GM19452 (cell line): ENCODE data around the gene ILDR1.
"Not testable (repeated sequence)": the region's sequence is repeated elsewhere in the genome, so short reads cannot be mapped to it uniquely, and the experiment has no call there.

Experiments
- ATAC-seq: cut with Tn5 transposase; IDR thresholded peaks from one replicate; pipeline ENCODE4 v1.9.1; 2021; ENCODE audit not compliant: unreplicated experiment

Gene ILDR1

GRCh38 chr3:122021811-122022401, at the start of gene ILDR1:
Gene ILDR1 (minus strand): TSS chr3:122022247. CDS start chr3:122022077, 170 bp downstream.
- ATAC-seq = peak; percentile 43

DNA sequence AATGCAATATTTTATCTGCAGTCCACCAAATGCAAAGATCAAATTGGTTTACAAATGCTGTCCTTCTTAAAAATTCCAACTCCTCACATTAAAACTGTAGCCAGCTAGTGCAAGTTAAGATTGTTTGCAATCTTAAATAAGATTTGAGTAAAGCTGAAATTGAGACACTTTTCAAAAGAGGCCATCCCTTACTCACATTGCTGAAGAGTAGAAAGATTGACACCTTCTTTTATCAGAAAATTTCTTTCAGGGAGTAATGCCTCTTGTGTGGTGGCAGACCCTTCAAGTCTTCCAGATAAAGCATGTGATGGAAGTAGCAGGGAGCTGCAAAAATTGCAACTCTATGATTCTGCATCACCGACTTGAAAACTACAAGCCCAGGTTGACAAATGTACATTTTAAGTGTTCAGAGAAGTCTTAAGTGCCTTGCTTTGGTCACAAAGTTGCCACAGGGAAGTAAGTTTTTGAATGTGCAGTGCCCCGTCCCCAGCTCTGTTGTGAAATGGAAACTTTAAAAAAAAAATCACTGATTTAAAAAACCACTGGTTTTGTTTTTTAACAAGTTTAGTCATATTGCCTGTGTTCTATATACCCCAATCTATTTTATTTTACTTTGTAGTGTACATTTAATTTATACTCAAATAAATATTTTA, 45.7 kb upstream of the ILDR1 start:
- ATAC-seq = no peak

DNA sequence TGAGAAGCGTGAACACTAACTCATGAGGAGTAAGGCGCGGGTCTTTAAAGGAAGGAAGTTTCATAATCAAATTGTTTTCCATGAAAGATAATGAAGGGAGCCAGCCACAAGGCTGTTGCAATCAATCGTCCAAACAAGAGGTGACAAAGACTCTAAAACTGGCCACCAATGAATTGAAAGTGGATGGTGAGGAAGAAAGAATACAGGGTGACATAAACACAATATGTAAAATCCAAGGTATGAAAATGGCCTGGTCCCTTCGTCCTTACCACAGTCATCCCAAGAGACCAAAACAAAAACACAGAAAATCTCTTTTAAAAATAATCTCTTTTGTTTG, 45.1 kb upstream of the ILDR1 start:
- peak; percentile 55 for ATAC-seq

DNA sequence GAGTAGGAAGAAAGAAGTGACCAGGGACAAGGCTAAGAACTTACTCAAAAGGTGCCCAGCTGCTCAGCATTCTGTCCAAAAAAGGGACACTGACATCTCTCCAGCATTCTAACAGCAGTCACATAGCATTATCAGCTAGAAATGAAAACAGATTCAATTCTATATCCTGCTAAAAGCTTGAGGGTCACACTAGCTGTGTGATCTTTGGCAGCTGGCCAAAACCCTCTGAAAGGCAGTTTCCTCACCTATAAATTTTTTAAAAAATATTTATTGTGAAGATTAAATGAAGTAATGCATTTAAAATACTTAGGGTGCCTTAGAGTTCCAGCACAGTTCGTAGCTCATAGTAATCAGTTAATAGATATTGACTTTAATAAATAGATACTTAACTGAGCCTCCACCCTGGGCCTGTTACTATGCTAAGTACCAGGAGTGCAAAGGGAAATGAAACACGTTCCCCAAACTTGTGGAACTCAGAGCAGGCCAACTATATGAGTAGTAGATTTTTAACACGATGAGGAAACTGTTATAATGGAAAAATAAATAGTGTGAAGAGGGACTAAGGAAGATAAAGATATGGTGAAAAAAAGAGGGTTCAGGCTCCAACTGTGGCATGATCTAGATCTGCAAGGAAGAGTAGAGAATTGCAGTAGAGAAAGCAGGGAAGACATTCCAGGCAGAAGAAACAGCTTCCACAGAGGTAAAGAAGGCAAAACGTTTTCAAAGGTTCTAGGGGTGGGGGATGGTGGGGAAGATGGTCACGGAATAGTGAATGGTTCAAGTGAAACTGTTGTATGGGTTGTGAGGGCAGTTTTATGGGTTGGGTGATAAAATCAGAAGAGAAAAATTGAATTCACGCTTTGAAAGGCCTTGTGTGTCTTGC, 44.5 kb upstream of the ILDR1 start:
- peak; percentile 18 for ATAC-seq

DNA sequence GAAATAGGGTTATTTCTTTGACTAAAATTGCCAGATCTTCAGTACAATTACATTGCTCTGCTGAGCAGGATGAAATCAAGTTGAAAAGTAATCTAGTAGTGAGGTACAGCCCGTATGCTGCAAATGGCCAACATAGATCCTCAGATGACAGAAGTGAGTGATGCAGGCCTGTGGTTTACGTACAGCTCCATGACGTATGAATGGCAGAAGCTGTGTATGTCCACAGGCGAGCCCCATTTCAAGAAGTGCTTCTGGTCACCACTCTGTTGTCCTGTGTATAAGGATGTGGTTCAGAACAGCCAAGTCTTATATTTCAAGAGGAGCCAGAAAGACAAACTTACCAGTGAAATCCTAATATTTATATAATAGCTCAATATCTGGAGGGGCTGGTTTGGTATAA, 42.3 kb upstream of the ILDR1 start:
- no peak for ATAC-seq

GRCh38 chr3:122063908-122064307, 41.9 kb upstream of the ILDR1 start:
- ATAC-seq = no peak

DNA sequence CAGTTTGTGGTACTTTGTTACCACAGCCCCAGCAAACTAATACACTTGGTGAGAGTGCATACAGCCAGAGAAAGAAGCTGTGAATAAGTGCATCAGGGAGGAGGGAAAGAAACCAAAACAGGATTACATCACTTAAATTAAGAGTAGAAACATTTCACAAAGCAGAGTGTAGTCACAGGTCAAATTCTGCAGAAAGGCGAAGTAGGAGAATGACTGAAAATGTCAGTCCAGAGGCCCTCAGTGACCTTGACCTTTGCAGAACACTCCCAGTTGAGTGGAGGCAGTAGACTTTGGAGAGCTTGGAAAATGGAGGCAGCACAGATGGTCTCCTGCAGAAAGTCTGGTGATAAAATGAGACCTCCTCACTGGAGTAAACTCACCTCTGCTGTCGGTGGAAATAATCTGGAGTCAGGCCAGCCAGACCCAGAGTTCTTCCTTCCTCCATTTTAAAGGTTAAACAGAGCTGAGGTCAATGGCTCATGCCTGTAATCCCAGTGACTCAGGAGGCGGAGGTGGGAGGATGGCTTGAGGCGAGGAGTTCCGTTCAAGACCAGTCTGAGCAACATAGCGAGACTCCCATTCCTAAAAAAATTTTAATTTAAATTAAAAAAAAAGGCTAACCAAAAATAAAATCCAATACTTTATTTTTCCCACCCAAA, 38.1 kb upstream of the ILDR1 start:
- no peak for ATAC-seq

- ATAC-seq = peak; percentile 40
Observed at GRCh38 chr3:122058294-122058693, 36.2 kb upstream of the ILDR1 start.

GRCh38 chr3:122057671-122058070, 35.6 kb upstream of the ILDR1 start:
- ATAC-seq = no peak

GRCh38 chr3:122055215-122055614, 33.2 kb upstream of the ILDR1 start, which contains the start of gene CD86:
Gene CD86 (plus strand): TSS chr3:122055362. CDS start chr3:122055490, 128 bp downstream.
- ATAC-seq = peak; percentile 86

GRCh38 chr3:122052968-122053367, 30.9 kb upstream of the ILDR1 start:
- ATAC-seq = peak; percentile 44

DNA sequence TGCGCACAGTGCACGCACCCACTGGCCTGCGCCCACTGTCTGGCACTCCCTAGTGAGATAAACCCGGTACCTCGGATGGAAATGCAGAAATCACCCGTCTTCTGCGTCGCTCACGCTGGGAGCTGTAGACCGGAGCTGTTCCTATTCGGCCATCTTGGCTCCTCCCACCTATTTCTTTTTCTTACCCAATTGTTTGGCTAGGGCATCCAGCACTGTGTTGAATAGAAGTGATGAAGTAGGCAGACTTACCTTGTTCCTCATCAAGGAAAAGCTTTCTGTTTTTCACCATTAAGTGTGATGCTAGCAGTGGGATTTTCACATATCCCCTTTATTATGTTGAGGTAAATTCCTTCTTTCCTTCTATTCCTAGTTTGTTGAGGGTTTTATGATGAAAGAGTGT, 25.7 kb upstream of the ILDR1 start:
- ATAC-seq = not testable (repeated sequence)

GRCh38 chr3:122047296-122047695, 25.2 kb upstream of the ILDR1 start:
- ATAC-seq = not testable (repeated sequence)

DNA sequence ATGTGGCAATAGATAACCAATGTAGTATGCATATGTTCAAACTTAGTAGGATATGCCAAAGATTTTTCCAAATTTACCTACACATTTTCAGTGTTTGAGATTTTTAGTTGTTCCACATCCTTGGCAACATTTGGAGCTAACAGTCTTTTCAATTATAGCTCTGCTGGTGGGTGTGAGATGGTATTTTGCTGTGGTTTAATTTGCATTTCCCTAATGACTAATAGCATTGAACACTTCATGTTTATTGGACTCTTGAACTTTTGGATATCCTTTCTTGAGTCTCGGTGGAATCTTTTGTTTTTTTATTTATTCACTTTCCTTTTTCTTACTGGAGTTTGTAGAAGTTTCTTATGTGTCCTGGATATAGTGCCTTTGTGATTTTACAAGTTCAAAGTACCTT, 11.0 kb upstream of the ILDR1 start:
- no peak for ATAC-seq

DNA sequence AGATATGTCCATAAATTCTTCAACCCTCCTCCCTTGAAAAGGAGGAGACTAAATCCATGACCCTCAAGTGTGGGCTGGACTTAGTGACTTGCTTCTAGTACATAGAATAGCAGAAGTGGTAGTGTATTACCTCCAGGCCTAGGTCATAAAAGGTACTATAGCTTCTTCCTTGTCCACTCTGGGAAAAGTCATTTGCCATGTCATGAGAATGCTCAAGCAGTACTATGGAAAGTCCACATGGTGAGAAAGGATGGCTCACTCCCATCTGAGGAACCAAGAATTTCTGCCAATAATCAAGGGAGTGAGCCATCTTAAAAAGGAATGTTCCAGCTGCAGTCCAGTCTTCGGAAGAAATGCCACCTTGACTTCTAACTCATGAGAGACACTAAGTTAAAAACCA, 10.5 kb upstream of the ILDR1 start:
- no peak for ATAC-seq

DNA sequence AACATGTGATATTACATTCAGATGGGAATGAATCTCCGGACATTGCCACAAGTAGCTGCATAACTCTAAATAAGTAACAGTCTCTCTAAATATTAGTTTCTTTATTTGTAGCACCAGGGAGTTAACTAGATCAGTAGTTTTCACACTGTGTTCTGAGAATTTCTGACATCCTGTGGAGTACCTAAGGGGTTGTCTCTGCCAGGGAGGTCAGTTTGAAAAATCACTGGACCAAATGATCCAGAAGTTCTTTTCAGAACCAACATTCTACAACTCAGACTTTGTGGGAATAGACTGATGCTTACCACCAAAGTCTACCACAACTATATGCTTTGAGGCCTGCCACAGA, 9.0 kb upstream of the ILDR1 start:
- ATAC-seq = peak; percentile 46

DNA sequence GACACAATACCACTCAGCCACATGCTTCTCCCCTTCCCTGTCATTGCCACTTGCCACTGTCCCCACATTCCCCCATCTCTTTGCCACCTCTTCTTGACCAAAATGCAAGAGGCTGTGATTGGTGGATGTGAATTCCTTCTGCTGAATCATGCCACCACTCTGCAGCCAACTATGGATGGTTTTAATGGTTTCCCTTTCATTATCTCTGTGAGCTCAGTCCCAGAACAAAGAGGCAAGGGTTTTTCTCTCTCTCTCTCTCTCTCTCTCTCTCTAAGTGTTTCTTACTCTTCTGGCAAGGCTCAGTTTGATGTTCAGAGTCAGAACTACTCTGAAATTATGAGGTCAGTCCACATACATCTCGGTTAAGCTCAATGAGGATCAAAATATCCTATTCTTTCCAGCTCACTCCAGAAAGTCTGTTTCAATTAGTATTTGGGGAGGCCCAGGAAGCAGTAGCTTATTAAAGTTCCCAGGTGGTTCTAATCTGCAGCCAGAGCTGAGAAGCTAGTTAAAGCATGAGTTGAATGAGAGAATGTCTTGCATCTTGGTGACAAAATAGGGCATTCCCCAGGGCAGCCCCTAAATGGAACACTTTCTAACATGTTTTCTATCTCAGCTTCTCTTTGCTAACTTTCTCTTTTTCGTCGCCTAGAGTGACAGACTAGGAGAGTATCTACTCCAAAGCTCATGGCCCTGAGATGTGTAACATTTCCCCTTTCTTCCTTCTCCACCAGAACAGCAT, 8.5 kb upstream of the ILDR1 start:
- ATAC-seq = peak; percentile 57

DNA sequence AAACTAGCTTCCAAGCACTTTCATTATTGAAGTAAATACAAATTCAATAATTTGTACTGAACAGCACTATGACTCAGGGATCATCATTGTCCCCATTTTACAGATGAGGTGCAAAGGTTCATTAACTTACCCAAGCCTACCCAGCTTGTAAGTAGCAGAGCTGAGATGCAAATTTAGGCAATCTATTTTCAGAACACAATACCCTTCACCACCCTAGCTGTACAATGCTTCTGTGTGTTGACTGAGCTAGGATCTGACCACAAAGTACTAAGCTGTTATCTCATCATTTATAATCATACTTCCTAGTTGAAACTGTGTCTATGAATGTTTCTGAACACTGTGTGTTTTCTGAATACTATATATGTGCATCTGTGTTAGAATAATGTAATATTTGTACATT, 3.2 kb upstream of the ILDR1 start:
- ATAC-seq = peak; percentile 80

DNA sequence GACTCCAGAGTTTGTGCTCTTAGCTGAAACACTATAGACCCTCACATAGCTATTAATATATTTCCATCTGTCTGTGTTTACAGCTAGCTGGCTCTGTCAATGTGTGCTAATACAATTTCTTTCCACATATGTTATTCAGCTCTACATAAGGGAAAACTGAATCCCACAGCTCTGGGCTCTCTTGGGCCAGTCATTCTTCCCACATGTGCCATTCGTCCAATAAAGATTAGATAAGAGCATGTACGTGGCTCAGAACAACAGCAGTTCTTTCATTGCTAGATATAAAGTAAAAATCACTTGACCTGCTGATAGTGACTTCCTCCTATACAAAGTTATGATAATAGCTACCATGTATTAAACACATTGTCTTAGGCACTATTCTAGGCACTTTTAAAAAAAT, 2.8 kb upstream of the ILDR1 start:
- no peak for ATAC-seq

GRCh38 chr3:122023335-122023910, 1.4 kb upstream of the ILDR1 start:
- no peak for ATAC-seq

DNA sequence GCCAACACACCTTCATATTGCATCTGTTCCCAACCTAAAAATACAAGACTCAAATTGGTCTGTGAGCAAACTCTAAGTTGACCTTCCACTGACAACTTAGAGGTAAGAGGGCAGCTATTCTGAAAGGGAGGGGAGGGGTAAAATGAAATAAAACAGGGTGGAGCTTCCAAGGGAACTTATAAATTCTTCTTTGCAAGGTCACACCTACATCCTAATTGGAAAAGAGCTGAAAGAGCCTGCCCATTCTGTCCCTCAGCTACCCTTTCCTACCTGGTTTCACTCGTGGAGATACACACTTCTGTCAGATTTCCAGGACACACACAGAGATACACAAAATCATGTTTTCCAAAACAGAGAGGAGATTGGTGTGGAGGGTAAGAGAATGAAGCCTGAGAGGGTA, 1.0 kb downstream of the ILDR1 start:
- no peak for ATAC-seq
